SU-DHL-6 (cell line): ENCODE data around the gene NAP1L1.

Experiments used
- CTCF ChIP-seq: fragments of 200-600 bp; sonication (generic); IDR thresholded peaks from one replicate; pipeline ENCODE4 v1.5.1; 2017; ENCODE audit warnings: antibody characterized with exemption, mild to moderate bottlenecking, low read length, moderate library complexity; ENCODE audit not compliant: insufficient read depth, poor library complexity, severe bottlenecking
- EZH2phosphoT487 ChIP-seq: fragments of 200-600 bp; sonication (generic), shearing (Covaris generic); conservative IDR thresholded peaks from 2 replicates; pipeline ENCODE4 v1.6.1; 2018; ENCODE audit warnings: mild to moderate bottlenecking, antibody characterized with exemption, low read length, moderate library complexity, mixed read lengths

GRCh38 chr12:76117067-76117691 lies 32.7 kb upstream of the NAP1L1 start:
- TF ChIP-seq CTCF (no peak), EZH2phosphoT487 (no peak)
